Measurements from ENCODE around the gene ZNF629.

GRCh38 chr16:30766933-30767284 is 20.1 kb downstream of the ZNF629 start:
- no peak for TF ChIP-seq GATA2 (IDR thresholded peaks at IDR 0.05; ENCODE audit: low read depth, low read length)
- no peak for TF ChIP-seq GATA3 (IDR thresholded peaks at IDR 0.05; ENCODE audit: low read depth, low read length)
